ENCODE measurements around the gene KRTAP19-7. TPM values are rescaled to one million over a fixed set of nuclear protein-coding genes. Genes with fewer than 3 reads are reported as not detected.

KRTAP19-7 gene
- total RNA-seq: not detected in 3 replicates
- long read RNA-seq: 0 reads

GRCh38 chr21:30561264-30561895, at the start of gene KRTAP19-7:
Gene KRTAP19-7 (minus strand): TSS chr21:30561314. CDS start chr21:30561289, 25 bp downstream.
- H3K9me3 Mint-ChIP-seq (ENCODE audit: low read depth): peaks cover 6% of the 10 kb centered on the region
- H3K4me1 Mint-ChIP-seq (ENCODE audit: low read depth): no peaks in the 10 kb centered on the region
- DNase-seq (ENCODE audit: low spot score): no peak
- TF ChIP-seq CTCF (IDR thresholded peaks at IDR 0.05): no peak
- no peaks in the 10 kb centered on the region for H3K36me3 Mint-ChIP-seq (ENCODE audit: low read depth)
- H3K4me3 Mint-ChIP-seq (ENCODE audit: unreplicated experiment): no peak within 1 kb of the TSS
- no peak within 1 kb of the TSS for H3K27ac Mint-ChIP-seq (ENCODE audit: unreplicated experiment)
- H3K27me3 Mint-ChIP-seq (ENCODE audit: low read depth): no peaks in the 10 kb centered on the region

- Mint-ChIP-seq H3K4me3 (ENCODE audit: unreplicated experiment) (no peak overlapping the region), H3K27ac (ENCODE audit: unreplicated experiment) (no peak overlapping the region), H3K9me3 (ENCODE audit: low read depth) (peaks cover 28% of the 10 kb centered on the region), H3K27me3 (ENCODE audit: low read depth) (no peaks in the 10 kb centered on the region), H3K36me3 (ENCODE audit: low read depth) (no peaks in the 10 kb centered on the region), H3K4me1 (ENCODE audit: low read depth) (no peaks in the 10 kb centered on the region)
- DNase-seq (ENCODE audit: low spot score): no peak
- no peak for TF ChIP-seq CTCF (IDR thresholded peaks at IDR 0.05)
Measured at GRCh38 chr21:30605968-30606367, 44.9 kb upstream of the KRTAP19-7 start.

- Mint-ChIP-seq H3K4me1 (ENCODE audit: low read depth) (no peaks in the 10 kb centered on the region), H3K4me3 (ENCODE audit: unreplicated experiment) (no peak within 1 kb of the TSS), H3K36me3 (ENCODE audit: low read depth) (no peaks in the 10 kb centered on the region), H3K9me3 (ENCODE audit: low read depth) (peaks cover 17% of the 10 kb centered on the region), H3K27ac (ENCODE audit: unreplicated experiment) (no peak within 1 kb of the TSS), H3K27me3 (ENCODE audit: low read depth) (no peaks in the 10 kb centered on the region)
- no peak for TF ChIP-seq CTCF (IDR thresholded peaks at IDR 0.05)
- DNase-seq (ENCODE audit: low spot score): no peak
Measured at GRCh38 chr21:30600787-30601186, 39.7 kb upstream of the KRTAP19-7 start, which contains the start of gene KRTAP22-1. Gene KRTAP22-1 (plus strand): TSS chr21:30601087.

GRCh38 chr21:30598802-30599201, 37.7 kb upstream of the KRTAP19-7 start, which contains the start of gene KRTAP6-2:
Gene KRTAP6-2 (minus strand): TSS chr21:30598902. CDS start chr21:30598874, 28 bp downstream.
- Mint-ChIP-seq H3K4me1 (ENCODE audit: low read depth) (no peaks in the 10 kb centered on the region), H3K27ac (ENCODE audit: unreplicated experiment) (no peak within 1 kb of the TSS), H3K4me3 (ENCODE audit: unreplicated experiment) (no peak within 1 kb of the TSS), H3K9me3 (ENCODE audit: low read depth) (peaks cover 14% of the 10 kb centered on the region), H3K36me3 (ENCODE audit: low read depth) (no peaks in the 10 kb centered on the region), H3K27me3 (ENCODE audit: low read depth) (no peaks in the 10 kb centered on the region)
- DNase-seq (ENCODE audit: low spot score): no peak
- no peak for TF ChIP-seq CTCF (IDR thresholded peaks at IDR 0.05)

GRCh38 chr21:30592140-30592539, 31.0 kb upstream of the KRTAP19-7 start, which contains the start of gene KRTAP6-3:
Gene KRTAP6-3 (plus strand): TSS chr21:30592440. CDS start chr21:30592446, 6 bp downstream.
- H3K27me3 Mint-ChIP-seq (ENCODE audit: low read depth): no peaks in the 10 kb centered on the region
- no peaks in the 10 kb centered on the region for H3K9me3 Mint-ChIP-seq (ENCODE audit: low read depth)
- H3K36me3 Mint-ChIP-seq (ENCODE audit: low read depth): no peaks in the 10 kb centered on the region
- DNase-seq (ENCODE audit: low spot score): no peak
- TF ChIP-seq CTCF (IDR thresholded peaks at IDR 0.05): no peak
- H3K4me1 Mint-ChIP-seq (ENCODE audit: low read depth): no peaks in the 10 kb centered on the region
- no peak within 1 kb of the TSS for H3K4me3 Mint-ChIP-seq (ENCODE audit: unreplicated experiment)
- no peak within 1 kb of the TSS for H3K27ac Mint-ChIP-seq (ENCODE audit: unreplicated experiment)
